OCI-LY7 (cell line): ENCODE measurements around the gene TACC3.

Experiments used
- CTCF ChIP-seq: fragments of 200-600 bp; sonication (generic); conservative IDR thresholded peaks from 2 replicates; pipeline ENCODE4 v1.5.1; 2014; ENCODE audit warnings: mild to moderate bottlenecking, antibody characterized with exemption, low read length, moderate library complexity, mixed read lengths
- EZH2phosphoT487 ChIP-seq: fragments of 200-600 bp; sonication (generic); IDR thresholded peaks from 2 replicates; pipeline ENCODE4 v1.6.1; 2018; ENCODE audit warnings: low read depth, borderline replicate concordance, mild to moderate bottlenecking, mixed run types, antibody characterized with exemption, low read length, moderate library complexity, mixed read lengths

GRCh38 chr4:1727117-1728031 is 6.1 kb downstream of the TACC3 start:
- TF ChIP-seq CTCF (no peak), EZH2phosphoT487 (no peak)
